SU-DHL-6 (cell line): Measurements from ENCODE around the gene LDLRAD2.

ENCODE experiments used
- H2AFZ ChIP-seq: fragments of 200-600 bp; sonication (generic); 2 replicates; pipeline ENCODE4 v1.6.1; 2014; ENCODE audit warnings: low read depth, mild to moderate bottlenecking, moderate library complexity, mixed read lengths, antibody characterized with exemption, low read length; ENCODE audit not compliant: severe bottlenecking
- H3F3A ChIP-seq: fragments of 200-600 bp; shearing (Covaris generic); 2 replicates; pipeline ENCODE4 v1.6.0; 2016; ENCODE audit warnings: antibody characterized with exemption, mild to moderate bottlenecking; ENCODE audit not compliant: insufficient read depth
- H3K27ac ChIP-seq: fragments of 200-600 bp; sonication (generic); 2 replicates; pipeline ENCODE4 v1.5.1; 2016; ENCODE audit warnings: low read depth, mild to moderate bottlenecking, low read length, moderate library complexity, mixed read lengths
- H3K27me3 ChIP-seq: fragments of 200-600 bp; sonication (generic), shearing (Covaris generic); 2 replicates; pipeline ENCODE4 v1.6.0; 2014; ENCODE audit warnings: mild to moderate bottlenecking, low read length
- H3K36me3 ChIP-seq: fragments of 200-600 bp; sonication (generic); 2 replicates; pipeline ENCODE4 v1.6.1; 2014; ENCODE audit warnings: mild to moderate bottlenecking, low read length, mixed read lengths
- H3K4me2 ChIP-seq: fragments of 300-600, 200-600 bp; shearing (Covaris generic), sonication (generic); 2 replicates; pipeline ENCODE4 v1.6.0; 2014; ENCODE audit warnings: low read length, low read depth, mild to moderate bottlenecking; ENCODE audit not compliant: poor library complexity, severe bottlenecking
- H3K4me3 ChIP-seq: fragments of 200-600 bp; sonication (generic); 2 replicates; pipeline ENCODE4 v1.5.1; 2014; ENCODE audit warnings: antibody characterized with exemption, low read length, mild to moderate bottlenecking, mixed read lengths; ENCODE audit not compliant: insufficient read depth, poor library complexity, severe bottlenecking
- H3K79me2 ChIP-seq: fragments of 200-600 bp; sonication (generic); 2 replicates; pipeline ENCODE4 v1.6.1; 2014; ENCODE audit warnings: mild to moderate bottlenecking, low read length, moderate library complexity; ENCODE audit not compliant: insufficient read depth
- H3K9ac ChIP-seq: fragments of 200-600 bp; sonication (generic); 2 replicates; pipeline ENCODE4 v1.7.0; 2014; ENCODE audit warnings: mild to moderate bottlenecking, low read length
- H3K9me2 ChIP-seq: fragments of 200-600 bp; sonication (generic); replicated peaks from 2 replicates; pipeline ENCODE4 v1.6.1; 2014; ENCODE audit warnings: low read length; ENCODE audit not compliant: insufficient read depth
- H3K9me3 ChIP-seq: fragments of 200-600 bp; sonication (generic); 2 replicates; pipeline ENCODE4 v1.6.1; 2014; ENCODE audit warnings: low read length, mixed read lengths; ENCODE audit not compliant: insufficient read depth
- H4K20me1 ChIP-seq: fragments of 200-600 bp; sonication (generic); 2 replicates; pipeline ENCODE4 v1.6.1; 2014; ENCODE audit warnings: low read depth, mild to moderate bottlenecking, antibody characterized with exemption, low read length, moderate library complexity, mixed read lengths
- CTCF ChIP-seq: fragments of 200-600 bp; sonication (generic); IDR thresholded peaks from one replicate; pipeline ENCODE4 v1.5.1; 2017; ENCODE audit warnings: antibody characterized with exemption, mild to moderate bottlenecking, low read length, moderate library complexity; ENCODE audit not compliant: insufficient read depth, poor library complexity, severe bottlenecking
- EZH2phosphoT487 ChIP-seq: fragments of 200-600 bp; sonication (generic), shearing (Covaris generic); conservative IDR thresholded peaks from 2 replicates; pipeline ENCODE4 v1.6.1; 2018; ENCODE audit warnings: mild to moderate bottlenecking, antibody characterized with exemption, low read length, moderate library complexity, mixed read lengths

The LDLRAD2 gene

GRCh38 chr1:21871943-21872342, 59.9 kb downstream of the LDLRAD2 start:
- Histone ChIP-seq H3K4me2 (no peak overlapping the region), H3K79me2 (no peaks in the 10 kb centered on the region), H2AFZ (no peak overlapping the region), H3K9me2 (no peaks in the 10 kb centered on the region), H3K9ac (no peak overlapping the region), H3K36me3 (no peaks in the 10 kb centered on the region), H3K27me3 (no peaks in the 10 kb centered on the region), H3K9me3 (no peaks in the 10 kb centered on the region), H3K27ac (no peak overlapping the region), H3F3A (no peaks in the 10 kb centered on the region), H4K20me1 (no peaks in the 10 kb centered on the region), H3K4me3 (no peak overlapping the region)
- TF ChIP-seq EZH2phosphoT487 = no peak
- no peak for TF ChIP-seq CTCF

- H3K4me2 ChIP-seq = no peak overlapping the region
- TF ChIP-seq CTCF (no peak), EZH2phosphoT487 (no peak)
- H3K36me3 ChIP-seq = no peaks in the 10 kb centered on the region
- H3K27me3 ChIP-seq = no peaks in the 10 kb centered on the region
- no peaks in the 10 kb centered on the region for H3F3A ChIP-seq
- H3K9me2 ChIP-seq = no peaks in the 10 kb centered on the region
- H2AFZ ChIP-seq = no peak overlapping the region
- H3K27ac ChIP-seq = no peak overlapping the region
- no peak overlapping the region for H3K4me3 ChIP-seq
- H3K79me2 ChIP-seq = no peaks in the 10 kb centered on the region
- no peak overlapping the region for H3K9ac ChIP-seq
- no peaks in the 10 kb centered on the region for H4K20me1 ChIP-seq
- no peaks in the 10 kb centered on the region for H3K9me3 ChIP-seq
Measured at GRCh38 chr1:21872445-21873079, 60.5 kb downstream of the LDLRAD2 start.

DNA sequence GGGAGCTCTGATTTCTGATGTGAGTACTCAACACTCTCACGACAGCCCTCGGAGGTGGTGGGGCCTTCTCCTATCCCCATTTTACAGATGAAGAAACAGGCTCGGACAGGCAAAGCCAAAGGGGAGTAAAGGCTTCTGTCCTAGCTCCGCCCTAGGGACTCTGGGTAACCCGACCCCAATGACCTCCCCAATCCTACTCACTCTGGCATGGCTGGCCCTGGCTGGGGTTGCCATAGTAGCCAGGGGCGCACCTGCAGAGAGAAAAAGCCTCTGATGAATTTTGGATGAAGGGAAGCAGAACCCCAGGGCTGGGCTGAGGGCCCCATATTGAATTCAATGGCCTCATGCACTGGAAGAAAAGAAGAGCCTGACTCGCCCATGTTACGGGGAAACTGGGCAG, 61.1 kb downstream of the LDLRAD2 start:
- Histone ChIP-seq H3K27me3 (no peaks in the 10 kb centered on the region), H3F3A (no peaks in the 10 kb centered on the region), H3K9me2 (no peaks in the 10 kb centered on the region), H2AFZ (no peak overlapping the region), H3K9ac (no peak overlapping the region), H3K36me3 (no peaks in the 10 kb centered on the region), H4K20me1 (no peaks in the 10 kb centered on the region), H3K27ac (no peak overlapping the region), H3K4me2 (no peak overlapping the region), H3K4me3 (no peak overlapping the region), H3K9me3 (no peaks in the 10 kb centered on the region), H3K79me2 (no peaks in the 10 kb centered on the region)
- TF ChIP-seq CTCF (no peak), EZH2phosphoT487 (no peak)
